Activated T-cell treated with anti-CD3 and anti-CD28 coated beads, Interleukin-2, amount 50 U/mL, for 4 hours (primary cell): Measurements from ENCODE around the gene ATP6V1G3. TPM values are rescaled to one million over a fixed set of nuclear protein-coding genes. Genes with fewer than 3 reads are reported as not detected.

ENCODE experiments used
- total RNA-seq, 3 donors: library from RNA; stranded (reverse); gene quantifications; one replicate each; pipeline ENCODE4 v1.2.1, GENCODE V29; 2021

ATP6V1G3 gene
- total RNA-seq, 3 donors from 2014 or later = not detected

Other genes with a start within 250 kb of the ATP6V1G3 start
- 100 to 1,000 TPM; 181 to 243 (median 224) TPM for gene PTPRC, start 98.4 kb upstream of the ATP6V1G3 start, total RNA-seq